Astrocyte (in vitro differentiated cells and primary cell): Measurements from ENCODE around the gene YIPF3.

Experiments
- EZH2 ChIP-seq: IDR thresholded peaks from 2 replicates; pipeline ENCODE4 v1.6.1; 2012; ENCODE audit warnings: mild to moderate bottlenecking, low read length, inconsistent platforms; ENCODE audit not compliant: insufficient read depth
- TF ChIP-seq, protein P1 (sequence below): IDR thresholded peaks from 2 replicates; pipeline ENCODE4 v1.5.1; 2011; ENCODE audit warnings: low read depth, mild to moderate bottlenecking, inconsistent platforms, low read length, moderate library complexity; ENCODE audit not compliant: insufficient read depth

DNA sequence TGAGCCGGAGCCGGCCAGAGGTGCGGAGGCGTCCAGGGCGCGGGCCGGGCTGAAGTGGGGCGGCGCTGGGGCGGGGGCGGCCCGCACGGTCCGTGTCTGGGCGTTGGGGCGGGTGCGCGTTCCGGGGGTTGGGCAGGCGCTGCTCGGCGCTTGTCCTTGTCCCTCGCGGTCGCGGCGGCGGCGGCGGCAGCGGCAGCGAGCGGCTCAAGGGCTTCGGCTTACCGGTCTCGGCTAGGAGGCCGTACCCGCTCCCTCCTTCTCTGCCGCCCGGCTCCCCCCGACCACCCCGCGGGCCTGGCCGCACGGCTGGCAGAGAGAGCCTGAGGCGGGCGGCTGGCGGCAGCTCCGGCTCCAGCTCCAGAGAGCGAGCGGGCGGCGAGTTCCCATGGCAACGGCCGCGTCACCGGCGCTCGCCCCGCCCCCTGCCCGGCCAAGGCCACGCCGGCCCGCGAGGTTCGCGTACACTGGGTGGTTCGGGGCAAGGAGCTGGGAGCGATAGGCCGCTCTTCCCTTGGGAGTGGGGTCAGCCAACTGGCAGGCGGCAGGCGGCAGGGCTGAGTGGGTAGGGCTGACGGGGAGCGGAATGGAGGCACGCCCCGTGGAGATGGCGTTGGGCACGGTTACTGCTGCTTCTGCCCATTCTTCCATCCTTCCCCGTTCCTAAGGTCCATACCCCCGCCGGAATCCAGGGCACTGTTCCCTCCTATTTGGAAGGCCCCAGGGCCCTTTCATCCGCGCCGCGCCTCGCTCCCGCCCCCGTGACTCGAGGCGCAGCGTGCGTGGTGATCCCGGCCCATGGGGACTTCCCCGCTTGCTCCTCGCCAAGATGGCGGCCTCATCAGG lies 6.5 kb downstream of the YIPF3 start, which contains the start of gene LRRC73:
- TF ChIP-seq, protein P1, sequence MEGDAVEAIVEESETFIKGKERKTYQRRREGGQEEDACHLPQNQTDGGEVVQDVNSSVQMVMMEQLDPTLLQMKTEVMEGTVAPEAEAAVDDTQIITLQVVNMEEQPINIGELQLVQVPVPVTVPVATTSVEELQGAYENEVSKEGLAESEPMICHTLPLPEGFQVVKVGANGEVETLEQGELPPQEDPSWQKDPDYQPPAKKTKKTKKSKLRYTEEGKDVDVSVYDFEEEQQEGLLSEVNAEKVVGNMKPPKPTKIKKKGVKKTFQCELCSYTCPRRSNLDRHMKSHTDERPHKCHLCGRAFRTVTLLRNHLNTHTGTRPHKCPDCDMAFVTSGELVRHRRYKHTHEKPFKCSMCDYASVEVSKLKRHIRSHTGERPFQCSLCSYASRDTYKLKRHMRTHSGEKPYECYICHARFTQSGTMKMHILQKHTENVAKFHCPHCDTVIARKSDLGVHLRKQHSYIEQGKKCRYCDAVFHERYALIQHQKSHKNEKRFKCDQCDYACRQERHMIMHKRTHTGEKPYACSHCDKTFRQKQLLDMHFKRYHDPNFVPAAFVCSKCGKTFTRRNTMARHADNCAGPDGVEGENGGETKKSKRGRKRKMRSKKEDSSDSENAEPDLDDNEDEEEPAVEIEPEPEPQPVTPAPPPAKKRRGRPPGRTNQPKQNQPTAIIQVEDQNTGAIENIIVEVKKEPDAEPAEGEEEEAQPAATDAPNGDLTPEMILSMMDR: no peak
- no peak for TF ChIP-seq EZH2
